Mesenchymal stem cell (in vitro differentiated cells and primary cell): ENCODE results near the gene TFDP3.

ENCODE experiments used
- DNase-seq: peaks from one replicate; pipeline ENCODE4 v3.0.0-alpha.2; 2013
- H2AFZ ChIP-seq: one replicate; pipeline ENCODE4 v1.6.1; 2013; ENCODE audit warnings: low read depth, mild to moderate bottlenecking, control low read depth, inconsistent platforms, low read length, moderate library complexity
- H2AK5ac ChIP-seq: 2 replicates; pipeline ENCODE4 v1.6.1; 2013; ENCODE audit warnings: low read length, moderate library complexity, mild to moderate bottlenecking, inconsistent platforms; ENCODE audit not compliant: severe bottlenecking
- H2BK120ac ChIP-seq: one replicate; pipeline ENCODE4 v1.6.1; 2013; ENCODE audit warnings: low read depth, mild to moderate bottlenecking, inconsistent platforms, low read length, moderate library complexity
- H2BK12ac ChIP-seq, 2 experiments: one replicate each; pipeline ENCODE4 v1.6.1; 2013; ENCODE audit warnings: inconsistent platforms in 2 of 2, low read length in 2 of 2, mild to moderate bottlenecking in 2 of 2, moderate library complexity in 2 of 2, control low read depth in 1 of 2
- H2BK15ac ChIP-seq: one replicate; pipeline ENCODE4 v1.6.1; 2013; ENCODE audit warnings: mild to moderate bottlenecking, low read depth, inconsistent platforms; ENCODE audit not compliant: poor library complexity, severe bottlenecking
- H2BK5ac ChIP-seq: 2 replicates; pipeline ENCODE4 v1.6.1; 2013; ENCODE audit warnings: low read depth, mild to moderate bottlenecking, low read length, control low read depth, inconsistent platforms; ENCODE audit not compliant: poor library complexity, severe bottlenecking
- H3K14ac ChIP-seq, 2 experiments: one replicate each; pipeline ENCODE4 v1.6.1; 2013; ENCODE audit warnings: inconsistent platforms in 2 of 2, low read length in 2 of 2, control low read depth in 1 of 2, mild to moderate bottlenecking in 1 of 2, moderate library complexity in 1 of 2
- H3K18ac ChIP-seq, 2 experiments: one replicate each; pipeline ENCODE4 v1.6.1; 2013; ENCODE audit warnings: inconsistent platforms in 2 of 2, low read length in 2 of 2, control low read depth in 1 of 2, low read depth in 1 of 2, mild to moderate bottlenecking in 1 of 2
- H3K23ac ChIP-seq, 2 experiments: one replicate each; pipeline ENCODE4 v1.6.1; 2013; ENCODE audit warnings: inconsistent platforms in 2 of 2, low read length in 2 of 2, mild to moderate bottlenecking in 2 of 2, moderate library complexity in 2 of 2, control low read depth in 1 of 2
- H3K27ac ChIP-seq: 2 replicates; pipeline ENCODE4 v1.5.1; 2013; ENCODE audit warnings: mild to moderate bottlenecking, moderate library complexity, low read length, control low read depth, inconsistent platforms; ENCODE audit not compliant: poor library complexity, severe bottlenecking
- H3K27me3 ChIP-seq, 2 experiments: 2 replicates each; pipeline versions ENCODE4 v1.6.1 to v1.7.0; 2013; ENCODE audit warnings: low read length in 2 of 2, mild to moderate bottlenecking in 2 of 2, moderate library complexity in 2 of 2, control low read depth in 1 of 2, inconsistent platforms in 1 of 2; ENCODE audit not compliant: control insufficient read depth in 1 of 2, insufficient read depth in 1 of 2
- H3K36me3 ChIP-seq, 2 experiments: 2 replicates each; pipeline versions ENCODE4 v1.6.1 to v1.7.0; 2013; ENCODE audit warnings: low read length in 2 of 2, control low read depth in 1 of 2, inconsistent platforms in 1 of 2, low read depth in 1 of 2, mild to moderate bottlenecking in 1 of 2; ENCODE audit not compliant: insufficient read depth in 2 of 2, control insufficient read depth in 1 of 2
- H3K4ac ChIP-seq, 2 experiments: one replicate each; pipeline ENCODE4 v1.6.1; 2013; ENCODE audit warnings: inconsistent platforms in 2 of 2, low read length in 2 of 2, mild to moderate bottlenecking in 2 of 2, moderate library complexity in 2 of 2, control low read depth in 1 of 2, low read depth in 1 of 2
- H3K4me1 ChIP-seq: 2 replicates; pipeline ENCODE4 v1.6.1; 2013; ENCODE audit warnings: low read depth, low read length, control low read depth; ENCODE audit not compliant: control insufficient read depth, insufficient read depth
- H3K4me2 ChIP-seq: 2 replicates; pipeline ENCODE4 v1.6.1; 2013; ENCODE audit warnings: low read length, mild to moderate bottlenecking, inconsistent platforms; ENCODE audit not compliant: poor library complexity, severe bottlenecking
- H3K4me3 ChIP-seq, 2 experiments: 2 replicates each; pipeline versions ENCODE4 v1.5.1 to v1.7.0; 2013; ENCODE audit warnings: low read length in 2 of 2, mild to moderate bottlenecking in 2 of 2, control low read depth in 1 of 2, low read depth in 1 of 2; ENCODE audit not compliant: insufficient read depth in 1 of 2
- H3K79me1 ChIP-seq: replicated peaks from 2 replicates; pipeline ENCODE4 v1.6.1; 2013; ENCODE audit warnings: mild to moderate bottlenecking, control low read depth, low read length, inconsistent platforms; ENCODE audit not compliant: poor library complexity, severe bottlenecking
- H3K9ac ChIP-seq: 2 replicates; pipeline ENCODE4 v1.7.0; 2013; ENCODE audit warnings: mild to moderate bottlenecking, low read length, moderate library complexity
- H3K9me3 ChIP-seq: 2 replicates; pipeline ENCODE4 v1.7.0; 2013; ENCODE audit warnings: mild to moderate bottlenecking, low read length; ENCODE audit not compliant: control insufficient read depth
- H4K8ac ChIP-seq: one replicate; pipeline ENCODE4 v1.6.1; 2013; ENCODE audit warnings: inconsistent platforms, mild to moderate bottlenecking, low read length, moderate library complexity
- H4K91ac ChIP-seq: one replicate; pipeline ENCODE4 v1.6.1; 2013; ENCODE audit warnings: mild to moderate bottlenecking, low read length, inconsistent platforms
- WGBS: methylation state at CpG from one replicate; pipeline ENCODE4 v1.1.7; 2013; ENCODE audit warnings: mixed read lengths; 5-methylcytosine and 5-hydroxymethylcytosine counted together

Gene TFDP3

DNA sequence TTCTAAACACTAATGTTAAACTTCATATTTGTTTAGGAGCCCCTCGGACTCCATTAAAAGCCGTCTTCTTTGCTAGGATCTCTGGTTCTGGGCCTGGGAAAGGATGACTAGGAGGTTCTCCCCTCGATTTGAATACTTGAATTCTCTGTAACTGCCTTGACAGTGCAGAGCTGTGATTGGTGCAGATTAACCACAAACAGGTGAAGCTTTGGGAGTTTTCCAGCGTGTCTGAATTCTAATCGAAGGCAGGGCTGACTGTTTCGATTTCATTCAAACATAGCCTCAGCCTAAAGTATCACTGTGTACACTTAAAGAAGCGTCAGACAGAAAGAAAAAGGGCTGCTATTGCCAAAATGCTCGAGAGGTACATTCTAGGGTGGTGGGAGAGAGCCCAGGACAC lies 29.0 kb downstream of the TFDP3 start:
- H3K9me3 ChIP-seq: no peaks in the 10 kb centered on the region
- no peak overlapping the region for H2BK12ac ChIP-seq
- no peak overlapping the region for H3K9ac ChIP-seq
- DNase-seq: no peak
- no peak overlapping the region for H3K4me2 ChIP-seq
- no peak overlapping the region for H2AFZ ChIP-seq
- H2BK15ac ChIP-seq: no peak overlapping the region
- WGBS: 66% methylated on average over 7 of the region's 8 CpGs
- no peaks in the 10 kb centered on the region for H3K4me1 ChIP-seq
- no peak overlapping the region for H4K8ac ChIP-seq
- H3K27me3 ChIP-seq: peaks cover 0 to 24% of the 10 kb centered on the region in 2 experiments
- no peaks in the 10 kb centered on the region for H3K36me3 ChIP-seq
- no peak overlapping the region for H2BK120ac ChIP-seq
- H2BK5ac ChIP-seq: no peak overlapping the region
- no peak overlapping the region for H3K27ac ChIP-seq
- H3K18ac ChIP-seq: no peak overlapping the region
- H3K4me3 ChIP-seq: no peak overlapping the region
- no peak overlapping the region for H3K14ac ChIP-seq
- H2AK5ac ChIP-seq: no peak overlapping the region
- no peak overlapping the region for H3K23ac ChIP-seq
- H3K79me1 ChIP-seq: no peaks in the 10 kb centered on the region
- H3K4ac ChIP-seq: no peak overlapping the region
- no peak overlapping the region for H4K91ac ChIP-seq

- Histone ChIP-seq H3K4me1 (no peaks in the 10 kb centered on the region), H2BK5ac (no peak overlapping the region), H2BK12ac (no peak overlapping the region), H2AK5ac (no peak overlapping the region), H4K8ac (no peak overlapping the region), H3K14ac (no peak overlapping the region), H3K9me3 (no peaks in the 10 kb centered on the region), H3K9ac (no peak overlapping the region), H3K4me2 (no peak overlapping the region), H3K79me1 (no peaks in the 10 kb centered on the region), H2BK120ac (no peak overlapping the region), H3K18ac (no peak overlapping the region), H2AFZ (no peak overlapping the region), H2BK15ac (no peak overlapping the region), H4K91ac (no peak overlapping the region), H3K27ac (no peak overlapping the region), H3K23ac (no peak overlapping the region), H3K36me3 (no peaks in the 10 kb centered on the region), H3K4me3 (no peak overlapping the region), H3K4ac (no peak overlapping the region), H3K27me3 (peaks cover 0 to 24% of the 10 kb centered on the region in 2 experiments)
- no peak for DNase-seq
- 83% methylated on average over 1 of the region's 3 CpGs for WGBS
Observed at GRCh38 chrX:133188631-133189030, 29.5 kb downstream of the TFDP3 start.

GRCh38 chrX:133185938-133186337 lies 32.2 kb downstream of the TFDP3 start:
- no peak overlapping the region for H2BK5ac ChIP-seq
- H3K79me1 ChIP-seq: no peaks in the 10 kb centered on the region
- H3K36me3 ChIP-seq: no peaks in the 10 kb centered on the region
- no peaks in the 10 kb centered on the region for H3K9me3 ChIP-seq
- no peak overlapping the region for H3K4me3 ChIP-seq
- H3K18ac ChIP-seq: no peak overlapping the region
- H4K8ac ChIP-seq: no peak overlapping the region
- no peak overlapping the region for H3K4me2 ChIP-seq
- no peak overlapping the region for H3K9ac ChIP-seq
- no peaks in the 10 kb centered on the region for H3K4me1 ChIP-seq
- no peak for DNase-seq
- peaks cover 0 to 30% of the 10 kb centered on the region in 2 experiments for H3K27me3 ChIP-seq
- WGBS: 81% methylated on average over 1 of the region's 2 CpGs
- no peak overlapping the region for H2BK15ac ChIP-seq
- no peak overlapping the region for H2BK120ac ChIP-seq
- no peak overlapping the region for H3K23ac ChIP-seq
- H3K4ac ChIP-seq: no peak overlapping the region
- no peak overlapping the region for H3K14ac ChIP-seq
- no peak overlapping the region for H2BK12ac ChIP-seq
- H2AK5ac ChIP-seq: no peak overlapping the region
- no peak overlapping the region for H3K27ac ChIP-seq
- H4K91ac ChIP-seq: no peak overlapping the region
- no peak overlapping the region for H2AFZ ChIP-seq

DNA sequence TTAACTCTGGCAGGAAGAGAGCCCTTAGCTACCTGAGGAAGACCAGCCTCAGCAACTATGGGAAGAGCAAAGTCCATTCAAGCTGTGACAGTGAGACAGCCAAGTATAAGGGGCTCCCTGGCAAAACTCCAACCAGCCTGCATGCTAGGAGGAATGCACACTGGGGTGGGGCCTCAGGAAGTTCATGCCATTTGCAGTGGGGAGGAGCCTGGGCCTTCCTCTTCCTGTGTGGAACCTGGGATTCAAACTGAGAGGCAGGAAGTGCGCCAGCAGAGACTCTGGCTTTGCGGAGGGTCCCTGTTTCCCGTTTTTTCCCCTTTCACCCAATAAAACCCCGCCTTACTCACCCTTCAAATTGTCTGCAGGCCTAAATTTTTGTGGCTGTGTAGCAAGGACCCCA lies 33.0 kb downstream of the TFDP3 start:
- DNase-seq: no peak
- no peak overlapping the region for H3K4me2 ChIP-seq
- no peak overlapping the region for H4K8ac ChIP-seq
- no peak overlapping the region for H4K91ac ChIP-seq
- H3K27ac ChIP-seq: no peak overlapping the region
- no peak overlapping the region for H2BK120ac ChIP-seq
- H3K4me3 ChIP-seq: no peak overlapping the region
- no peak overlapping the region for H2BK5ac ChIP-seq
- no peak overlapping the region for H2AK5ac ChIP-seq
- H3K18ac ChIP-seq: no peak overlapping the region
- H3K23ac ChIP-seq: no peak overlapping the region
- no peaks in the 10 kb centered on the region for H3K36me3 ChIP-seq
- 100% methylated on average over 2 of the region's 4 CpGs for WGBS
- H2BK12ac ChIP-seq: no peak overlapping the region
- peaks cover 0 to 30% of the 10 kb centered on the region in 2 experiments for H3K27me3 ChIP-seq
- no peak overlapping the region for H2BK15ac ChIP-seq
- H2AFZ ChIP-seq: no peak overlapping the region
- no peak overlapping the region for H3K14ac ChIP-seq
- H3K9me3 ChIP-seq: no peaks in the 10 kb centered on the region
- H3K4ac ChIP-seq: no peak overlapping the region
- H3K79me1 ChIP-seq: no peaks in the 10 kb centered on the region
- no peak overlapping the region for H3K9ac ChIP-seq
- no peaks in the 10 kb centered on the region for H3K4me1 ChIP-seq
